Stimulated activated CD4-positive, alpha-beta T cell treated with anti-CD3 and anti-CD28 coated beads, Interleukin-2, amount 100 ng/mL, for 24 hours (primary cell): ENCODE measurements around the gene WNT5A.

ENCODE experiments used
- DNase-seq, 2 donors: peaks; one replicate each; pipeline ENCODE4 v3.0.0-alpha.2; 2020

The WNT5A gene

GRCh38 chr3:55442861-55443260 is 44.2 kb downstream of the WNT5A start:
- DNase-seq: no peak

- DNase-seq: no peak
These were observed 45.6 kb downstream of the WNT5A start for GRCh38 chr3:55441499-55441898.

- no peak for DNase-seq
These were observed 46.9 kb downstream of the WNT5A start for GRCh38 chr3:55440104-55440708.

- no peak for DNase-seq
These were observed 47.4 kb downstream of the WNT5A start for GRCh38 chr3:55439657-55440056.

- no peak for DNase-seq
These were observed 50.5 kb downstream of the WNT5A start for GRCh38 chr3:55436644-55437043.

GRCh38 chr3:55435491-55435890 is 51.6 kb downstream of the WNT5A start:
- DNase-seq: no peak

GRCh38 chr3:55434789-55435188 is 52.3 kb downstream of the WNT5A start:
- peak in 1 of 2 donors; percentile 17 for DNase-seq

GRCh38 chr3:55431041-55431440 is 56.1 kb downstream of the WNT5A start:
- no peak for DNase-seq

- no peak for DNase-seq
These were observed 59.4 kb downstream of the WNT5A start for GRCh38 chr3:55427739-55428138.

- DNase-seq: no peak
These were observed 60.6 kb downstream of the WNT5A start for GRCh38 chr3:55426486-55426885.

- no peak for DNase-seq
These were observed 63.3 kb downstream of the WNT5A start for GRCh38 chr3:55423782-55424181.

GRCh38 chr3:55417211-55417610 is 69.9 kb downstream of the WNT5A start:
- no peak for DNase-seq

- no peak for DNase-seq
These were observed 70.7 kb downstream of the WNT5A start for GRCh38 chr3:55416331-55416821.
